Neural crest cell (in vitro differentiated cells): ENCODE results near the gene HMCN2. TPM values are rescaled to one million over a fixed set of nuclear protein-coding genes. Genes with fewer than 3 reads are reported as not detected.

ENCODE experiments used
- DNase-seq: peaks from one replicate; pipeline ENCODE4 v3.0.0; 2021; ENCODE audit warnings: low read depth, mixed read lengths, low spot score
- H3K27ac Mint-ChIP-seq: one replicate; pipeline ENCODE4 v1.8.0; 2021; ENCODE audit warnings: mild to moderate bottlenecking, mixed read lengths; ENCODE audit not compliant: unreplicated experiment
- H3K27me3 Mint-ChIP-seq: 2 replicates; pipeline ENCODE4 v1.8.0; 2021; ENCODE audit warnings: low read depth, mild to moderate bottlenecking, mixed read lengths
- H3K36me3 Mint-ChIP-seq: 2 replicates; pipeline ENCODE4 v1.8.0; 2021; ENCODE audit warnings: low read depth, mild to moderate bottlenecking, mixed read lengths
- H3K4me1 Mint-ChIP-seq: 2 replicates; pipeline ENCODE4 v1.8.0; 2021; ENCODE audit warnings: mixed read lengths
- H3K4me3 Mint-ChIP-seq: one replicate; pipeline ENCODE4 v1.8.0; 2021; ENCODE audit warnings: mild to moderate bottlenecking, mixed read lengths
- H3K9me3 Mint-ChIP-seq: 2 replicates; pipeline ENCODE4 v1.8.0; 2021; ENCODE audit warnings: mixed read lengths
- total RNA-seq: library from RNA; stranded (reverse); gene quantifications from 2 replicates; pipeline ENCODE4 v1.2.1, GENCODE V29; 2021
- TF ChIP-seq, protein P1 (sequence below): fragments of 200-600 bp; sonication (generic); conservative IDR thresholded peaks from 2 replicates; pipeline ENCODE4 v1.5.0; 2021; ENCODE audit warnings: antibody characterized with exemption, mild to moderate bottlenecking

HMCN2 gene
- total RNA-seq, 1 donor from 2014 or later = not detected

DNA sequence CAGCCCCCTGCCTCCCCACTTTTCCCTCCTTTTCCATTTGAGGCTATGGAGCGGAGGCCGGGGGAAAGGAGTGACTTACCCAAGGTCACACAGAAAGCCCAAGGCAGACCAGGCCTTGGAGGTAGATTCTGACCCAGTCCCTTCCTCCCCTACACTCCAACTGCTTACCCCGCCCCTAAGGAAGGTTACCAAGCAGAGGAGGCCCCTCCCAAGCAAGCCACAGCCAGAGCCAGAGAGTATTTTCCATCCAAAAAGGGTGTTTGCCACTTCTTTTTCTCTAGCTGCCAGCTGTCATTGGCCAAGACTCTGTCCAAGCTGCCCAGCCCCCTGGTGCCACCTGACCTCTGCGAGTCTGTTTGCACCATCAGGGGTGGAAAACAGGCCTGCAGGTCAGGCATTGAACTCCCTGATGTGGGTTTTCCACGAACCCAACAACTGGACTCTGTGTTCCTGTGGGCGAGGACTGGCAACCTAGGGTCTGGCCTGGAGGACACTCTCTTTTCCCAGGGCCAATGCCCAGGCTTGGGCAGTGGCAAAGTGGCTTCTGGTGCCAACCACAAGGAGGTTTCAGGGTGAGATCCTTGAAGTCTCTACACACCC lies 172.9 kb downstream of the HMCN2 start:
- Mint-ChIP-seq H3K27ac (no peak overlapping the region), H3K4me1 (peaks cover 5% of the 10 kb centered on the region), H3K27me3 (peaks cover 26% of the 10 kb centered on the region), H3K36me3 (no peaks in the 10 kb centered on the region), H3K4me3 (no peak overlapping the region), H3K9me3 (peaks cover 10% of the 10 kb centered on the region)
- DNase-seq = no peak
- TF ChIP-seq, protein P1, sequence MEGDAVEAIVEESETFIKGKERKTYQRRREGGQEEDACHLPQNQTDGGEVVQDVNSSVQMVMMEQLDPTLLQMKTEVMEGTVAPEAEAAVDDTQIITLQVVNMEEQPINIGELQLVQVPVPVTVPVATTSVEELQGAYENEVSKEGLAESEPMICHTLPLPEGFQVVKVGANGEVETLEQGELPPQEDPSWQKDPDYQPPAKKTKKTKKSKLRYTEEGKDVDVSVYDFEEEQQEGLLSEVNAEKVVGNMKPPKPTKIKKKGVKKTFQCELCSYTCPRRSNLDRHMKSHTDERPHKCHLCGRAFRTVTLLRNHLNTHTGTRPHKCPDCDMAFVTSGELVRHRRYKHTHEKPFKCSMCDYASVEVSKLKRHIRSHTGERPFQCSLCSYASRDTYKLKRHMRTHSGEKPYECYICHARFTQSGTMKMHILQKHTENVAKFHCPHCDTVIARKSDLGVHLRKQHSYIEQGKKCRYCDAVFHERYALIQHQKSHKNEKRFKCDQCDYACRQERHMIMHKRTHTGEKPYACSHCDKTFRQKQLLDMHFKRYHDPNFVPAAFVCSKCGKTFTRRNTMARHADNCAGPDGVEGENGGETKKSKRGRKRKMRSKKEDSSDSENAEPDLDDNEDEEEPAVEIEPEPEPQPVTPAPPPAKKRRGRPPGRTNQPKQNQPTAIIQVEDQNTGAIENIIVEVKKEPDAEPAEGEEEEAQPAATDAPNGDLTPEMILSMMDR = no peak

DNA sequence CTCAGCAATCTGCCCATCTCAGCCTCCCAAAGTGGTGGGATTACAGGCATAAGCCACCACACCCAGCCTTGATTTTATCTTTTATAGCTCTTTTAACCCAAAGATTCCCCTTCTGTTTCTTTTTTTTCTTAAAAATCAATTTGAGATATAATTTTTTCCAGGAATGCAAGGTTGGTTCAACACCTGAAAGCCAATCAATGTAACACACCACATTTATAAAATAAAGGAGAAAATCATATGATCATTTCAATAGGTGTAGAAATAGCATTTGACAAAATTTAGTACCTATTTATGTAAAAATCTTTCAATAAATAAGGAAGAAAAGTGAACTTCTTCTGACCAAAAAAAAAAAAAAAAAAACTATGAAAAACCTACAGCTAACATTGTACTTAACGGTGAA lies 175.5 kb downstream of the HMCN2 start:
- Mint-ChIP-seq H3K9me3 (peaks cover 10% of the 10 kb centered on the region), H3K4me1 (peaks cover 10% of the 10 kb centered on the region), H3K36me3 (no peaks in the 10 kb centered on the region), H3K27me3 (peaks cover 29% of the 10 kb centered on the region), H3K27ac (no peak overlapping the region), H3K4me3 (no peak overlapping the region)
- TF ChIP-seq, protein P1 = no peak
- no peak for DNase-seq

DNA sequence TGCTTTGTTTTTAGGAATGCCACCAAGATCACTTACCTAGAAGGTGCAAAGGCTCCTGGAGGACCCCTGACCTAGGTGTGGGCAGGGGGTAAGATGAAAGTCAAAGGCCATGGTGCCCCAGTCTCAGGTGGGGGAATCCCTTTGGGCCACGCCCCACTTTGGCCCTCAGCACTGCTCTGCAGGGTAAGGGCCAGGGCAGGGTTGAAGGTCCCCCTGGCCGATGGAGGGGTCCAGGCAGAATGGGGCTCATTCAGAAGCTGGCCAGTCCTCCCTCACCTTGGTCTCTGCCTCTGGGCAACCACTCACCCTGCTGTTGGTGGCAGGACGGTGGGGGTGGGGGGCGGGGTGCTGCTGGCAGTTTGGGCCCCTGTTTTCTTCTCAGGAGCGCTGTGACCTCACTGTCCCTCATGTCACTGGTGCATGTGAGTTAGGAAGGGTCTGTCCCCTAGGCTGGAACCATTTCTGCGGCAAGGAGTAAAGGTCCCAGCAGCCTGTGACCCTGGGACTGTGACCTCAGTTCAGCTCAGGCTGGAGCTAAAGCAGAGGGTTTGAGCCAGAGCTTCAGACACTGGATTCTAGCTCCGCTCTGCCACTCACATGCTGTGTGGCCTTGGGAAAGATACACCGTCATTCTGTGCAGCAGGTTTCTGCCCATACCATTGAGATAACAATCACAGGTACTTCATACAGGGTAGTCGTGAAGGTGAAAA lies 177.3 kb downstream of the HMCN2 start:
- H3K36me3 Mint-ChIP-seq = no peaks in the 10 kb centered on the region
- H3K4me1 Mint-ChIP-seq = peaks cover 18% of the 10 kb centered on the region
- H3K27me3 Mint-ChIP-seq = peaks cover 35% of the 10 kb centered on the region
- peaks cover 10% of the 10 kb centered on the region for H3K9me3 Mint-ChIP-seq
- H3K27ac Mint-ChIP-seq = no peak overlapping the region
- H3K4me3 Mint-ChIP-seq = no peak overlapping the region
- no peak for DNase-seq
- TF ChIP-seq, protein P1 = no peak

DNA sequence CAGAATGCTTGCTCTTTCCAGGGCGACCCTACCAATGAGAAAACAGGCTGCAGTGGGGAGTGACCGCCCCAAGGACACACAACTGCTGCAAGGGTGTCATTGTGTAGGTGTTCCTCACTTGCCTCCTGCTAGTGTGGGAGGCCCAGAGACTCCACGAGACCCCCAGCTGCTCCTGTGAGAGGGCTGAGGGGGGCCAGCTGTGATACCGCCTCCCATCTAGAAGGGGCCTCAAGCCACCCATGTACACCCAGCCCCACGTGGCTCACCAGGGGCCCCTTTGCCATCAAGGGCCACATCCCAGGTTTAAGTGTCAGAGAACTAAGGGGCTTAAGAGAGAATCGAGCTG lies 177.9 kb downstream of the HMCN2 start:
- no peak overlapping the region for H3K27ac Mint-ChIP-seq
- DNase-seq = no peak
- peaks cover 39% of the 10 kb centered on the region for H3K27me3 Mint-ChIP-seq
- TF ChIP-seq, protein P1 = no peak
- no peaks in the 10 kb centered on the region for H3K36me3 Mint-ChIP-seq
- peak overlapping the region; percentile 34 for H3K4me3 Mint-ChIP-seq
- H3K9me3 Mint-ChIP-seq = peaks cover 10% of the 10 kb centered on the region
- peaks cover 22% of the 10 kb centered on the region for H3K4me1 Mint-ChIP-seq

DNA sequence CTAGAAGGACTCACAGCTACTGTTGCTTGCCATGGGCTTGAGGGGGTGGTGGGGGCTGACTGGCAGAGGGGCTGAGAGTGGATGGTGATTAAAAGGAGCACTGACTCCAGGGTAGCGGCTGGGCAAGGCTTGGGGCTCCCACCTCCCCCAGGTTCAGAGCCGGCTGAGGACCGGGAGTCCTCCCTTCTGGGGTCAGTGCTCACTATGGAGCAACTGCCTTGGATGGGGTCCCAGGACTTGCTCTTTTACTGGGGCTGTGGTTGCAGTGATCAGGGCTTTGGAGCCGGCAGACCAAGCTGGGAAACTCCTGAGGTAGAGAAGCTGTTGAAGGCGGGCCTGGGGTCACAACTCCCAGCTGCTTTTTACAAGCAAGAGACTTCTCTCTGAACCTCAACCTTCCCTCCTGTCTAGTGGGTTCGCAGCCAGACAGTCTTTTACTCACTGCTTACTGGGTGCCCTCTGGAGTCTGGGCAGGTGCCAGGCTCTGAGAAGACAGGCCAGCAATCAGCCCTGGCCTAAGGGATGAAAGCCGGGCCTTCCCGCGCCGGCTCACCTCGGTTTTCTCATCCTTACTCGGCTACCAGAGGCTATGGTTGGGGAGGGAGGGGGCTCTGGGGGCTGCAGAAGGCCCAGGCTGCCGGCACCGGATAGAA lies 178.4 kb downstream of the HMCN2 start:
- peak overlapping the region; percentile 34 for H3K4me3 Mint-ChIP-seq
- H3K9me3 Mint-ChIP-seq = peaks cover 10% of the 10 kb centered on the region
- peaks cover 44% of the 10 kb centered on the region for H3K27me3 Mint-ChIP-seq
- DNase-seq = no peak
- H3K4me1 Mint-ChIP-seq = peaks cover 26% of the 10 kb centered on the region
- TF ChIP-seq, protein P1 = no peak
- H3K36me3 Mint-ChIP-seq = no peaks in the 10 kb centered on the region
- no peak overlapping the region for H3K27ac Mint-ChIP-seq
